ENCODE data around the gene SLC4A4.
A peak's percentile ranks its signal among the peaks of the same experiment; 100 is the strongest.

SLC4A4 gene

DNA sequence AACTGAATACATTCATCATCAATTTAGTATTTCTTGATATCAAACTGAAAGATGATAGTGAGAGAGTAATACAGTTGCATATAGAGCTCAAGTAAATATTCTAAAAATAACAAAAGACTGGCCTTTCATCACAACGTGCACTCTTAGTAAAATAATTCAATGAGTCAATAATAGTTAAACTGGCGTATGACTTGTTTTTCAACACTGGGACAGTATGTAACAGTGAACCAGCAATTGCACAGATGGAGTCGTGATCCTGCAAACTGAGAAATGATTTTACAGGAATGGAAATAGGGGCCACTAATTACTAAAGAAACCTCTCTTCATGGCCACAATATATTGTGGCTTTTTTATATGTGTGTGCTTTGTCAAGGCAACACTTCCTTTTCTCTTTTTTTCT is 137.4 kb downstream of the SLC4A4 start:
- no peak for DNase-seq

- DNase-seq = no peak
Measured at GRCh38 chr4:71486550-71487343, 147.9 kb downstream of the SLC4A4 start.

GRCh38 chr4:71487344-71487920 is 148.6 kb downstream of the SLC4A4 start:
- DNase-seq = no peak

GRCh38 chr4:71494539-71494938 is 155.7 kb downstream of the SLC4A4 start:
- DNase-seq = no peak

DNA sequence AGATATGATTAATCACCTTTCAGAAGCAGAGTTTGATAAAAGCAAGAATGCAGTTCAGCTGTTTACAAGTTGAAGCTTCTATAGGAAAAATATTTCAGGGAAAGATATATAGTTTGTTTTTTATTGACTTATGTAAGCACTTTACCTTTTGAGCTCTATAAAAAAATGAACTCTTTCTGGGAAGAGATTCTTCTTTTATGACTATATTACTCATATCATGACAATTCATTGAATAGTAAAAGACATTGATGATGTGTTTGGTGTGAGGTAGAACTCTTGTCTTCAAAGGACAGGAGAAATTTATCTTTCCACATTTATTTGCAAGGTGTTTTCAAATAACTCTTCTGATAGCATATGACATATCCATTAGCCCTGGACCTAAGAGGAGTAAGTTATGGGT is 156.6 kb downstream of the SLC4A4 start:
- no peak for DNase-seq

GRCh38 chr4:71497078-71497477 is 158.3 kb downstream of the SLC4A4 start:
- DNase-seq = no peak

DNA sequence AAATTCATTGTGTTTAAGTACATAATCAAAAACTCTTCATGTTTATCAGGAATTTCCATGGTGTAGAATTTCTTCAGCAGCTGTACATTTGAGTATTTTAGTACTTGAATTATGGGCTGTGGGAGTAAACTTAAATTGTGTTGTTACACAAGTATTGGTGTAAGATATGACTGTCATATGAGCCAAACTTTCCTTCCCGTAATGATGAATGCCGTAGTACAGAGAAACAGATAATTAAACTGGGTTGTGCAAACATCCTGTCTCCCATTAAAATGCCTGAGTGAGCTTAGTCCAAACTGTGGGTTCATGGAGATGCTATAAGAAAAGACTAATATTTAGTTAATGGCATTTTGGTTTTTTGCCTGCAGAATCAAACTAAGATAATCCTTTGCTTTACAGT is 159.2 kb downstream of the SLC4A4 start:
- DNase-seq = no peak

DNA sequence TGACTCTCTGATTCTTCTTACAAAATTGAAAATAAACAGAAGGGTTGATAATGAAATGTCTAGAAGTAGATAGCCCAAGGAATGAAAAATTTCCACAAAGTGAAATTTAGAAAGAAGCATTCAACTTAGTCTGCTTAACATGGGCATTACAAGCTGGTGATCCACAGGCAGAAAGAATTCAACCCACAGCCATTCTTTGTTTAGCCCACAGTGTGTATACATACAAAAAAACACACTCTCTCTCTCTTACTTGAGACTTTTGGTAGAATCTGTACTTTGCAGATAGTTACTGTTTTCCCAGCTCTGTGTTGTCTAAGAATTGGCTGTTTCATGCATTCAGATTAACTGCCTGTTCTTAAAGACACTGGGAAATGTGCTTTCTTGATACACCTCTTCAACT is 159.8 kb downstream of the SLC4A4 start:
- DNase-seq = no peak

- no peak for DNase-seq
Measured at GRCh38 chr4:71501992-71502391, 163.2 kb downstream of the SLC4A4 start.

- no peak for DNase-seq
Measured at GRCh38 chr4:71518283-71518989, 179.6 kb downstream of the SLC4A4 start.

GRCh38 chr4:71520308-71520707 is 181.5 kb downstream of the SLC4A4 start:
- DNase-seq = no peak

DNA sequence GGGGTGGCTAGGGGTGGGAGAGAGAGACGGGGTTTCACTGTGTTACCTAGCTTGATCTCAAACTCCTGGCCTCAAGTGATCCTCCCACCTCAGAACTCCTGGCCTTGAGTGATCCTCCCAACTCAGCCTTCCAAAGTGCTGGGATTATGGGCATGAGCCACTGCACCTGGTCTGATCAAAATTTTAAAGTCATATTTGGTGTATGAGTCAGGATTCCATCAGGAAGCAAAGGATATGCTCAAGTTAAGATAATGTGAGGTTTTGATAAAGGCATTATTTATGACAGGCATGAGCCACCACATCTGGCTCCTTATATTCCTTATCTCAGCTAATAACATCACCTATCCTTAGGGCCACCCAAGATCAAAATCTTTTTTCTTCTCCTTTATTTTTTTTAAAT is 182.0 kb downstream of the SLC4A4 start:
- no peak for DNase-seq

DNA sequence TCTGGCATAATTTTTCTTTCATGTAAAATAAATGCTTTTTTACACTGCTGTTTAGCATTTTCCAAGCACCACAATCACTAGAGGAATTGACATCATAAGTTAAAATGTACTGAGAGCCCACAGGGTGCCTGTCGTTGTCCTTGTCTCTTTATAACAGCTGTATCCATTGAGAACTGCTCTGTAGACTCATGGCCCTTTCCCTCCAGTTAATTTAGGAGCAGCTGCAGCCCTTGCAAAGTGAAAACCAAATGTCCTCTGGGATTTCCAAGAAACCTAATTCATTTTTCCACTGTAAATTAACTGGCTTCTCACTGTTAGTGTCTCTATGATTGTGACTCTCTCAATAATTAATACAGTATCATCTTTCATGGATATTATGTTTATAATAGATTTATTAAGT is 185.9 kb downstream of the SLC4A4 start:
- no peak for DNase-seq

DNA sequence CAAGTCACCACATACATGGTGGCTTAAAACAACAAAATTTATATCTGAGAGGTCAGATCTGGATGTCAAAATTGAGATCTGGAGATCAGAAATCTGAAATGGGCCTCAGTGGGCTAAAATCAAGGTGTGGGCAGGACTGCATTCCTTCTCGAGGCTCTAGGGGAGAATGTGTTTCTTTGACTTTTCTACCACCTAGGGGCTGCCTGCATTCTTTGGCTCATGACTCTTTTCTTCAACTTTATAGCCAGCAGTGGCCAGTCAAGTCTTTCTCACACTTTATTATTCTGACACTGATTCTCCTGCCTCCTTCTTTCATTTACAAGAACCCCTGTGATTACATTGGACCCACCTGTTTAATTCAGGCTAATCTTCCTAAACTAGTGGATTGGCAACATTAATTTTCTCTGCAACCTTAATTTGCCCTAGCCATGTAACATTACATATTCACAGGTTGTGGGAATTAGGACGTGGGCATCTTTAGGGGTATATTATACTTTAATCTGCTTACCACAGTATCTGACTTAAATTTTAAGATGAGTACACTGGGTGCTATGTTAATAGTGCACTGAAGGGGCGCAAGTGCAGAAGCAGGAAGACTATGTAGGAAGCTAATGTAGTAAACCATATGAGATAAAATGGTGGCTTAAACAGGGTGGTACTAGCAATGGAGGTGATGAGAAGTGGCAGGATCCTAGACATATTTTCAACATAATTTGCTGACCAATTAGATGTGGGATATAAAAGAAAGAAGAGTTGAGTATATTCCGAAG is 188.0 kb downstream of the SLC4A4 start:
- no peak for DNase-seq

GRCh38 chr4:71532407-71532806 is 193.6 kb downstream of the SLC4A4 start:
- DNase-seq = no peak

- no peak for DNase-seq
Measured at GRCh38 chr4:71533121-71533520, 194.3 kb downstream of the SLC4A4 start.

- no peak for DNase-seq
Measured at GRCh38 chr4:71537551-71538065, 198.8 kb downstream of the SLC4A4 start.

DNA sequence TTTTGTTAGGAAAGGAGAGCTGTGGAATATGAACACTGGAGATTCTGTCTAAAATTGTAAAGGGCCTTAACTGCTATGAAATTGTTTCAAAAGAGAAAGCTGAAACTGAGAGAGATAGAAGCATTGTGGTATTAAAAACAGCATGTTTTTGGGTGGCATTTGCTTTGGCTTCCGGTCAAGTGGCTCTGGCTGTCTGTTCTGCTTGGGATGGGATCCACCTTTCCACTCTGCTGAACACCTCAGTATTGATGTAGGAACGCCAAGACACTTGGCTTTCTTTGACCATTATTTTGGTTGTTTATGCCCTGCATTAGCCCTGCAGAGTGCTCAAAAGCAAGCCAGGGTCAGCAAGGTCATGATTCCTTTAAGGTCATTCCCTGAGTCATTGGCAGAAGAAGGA is 199.7 kb downstream of the SLC4A4 start:
- DNase-seq = no peak

- no peak for DNase-seq
Measured at GRCh38 chr4:71540749-71541269, 202.0 kb downstream of the SLC4A4 start.

- DNase-seq = no peak
Measured at GRCh38 chr4:71541541-71541940, 202.7 kb downstream of the SLC4A4 start.

DNA sequence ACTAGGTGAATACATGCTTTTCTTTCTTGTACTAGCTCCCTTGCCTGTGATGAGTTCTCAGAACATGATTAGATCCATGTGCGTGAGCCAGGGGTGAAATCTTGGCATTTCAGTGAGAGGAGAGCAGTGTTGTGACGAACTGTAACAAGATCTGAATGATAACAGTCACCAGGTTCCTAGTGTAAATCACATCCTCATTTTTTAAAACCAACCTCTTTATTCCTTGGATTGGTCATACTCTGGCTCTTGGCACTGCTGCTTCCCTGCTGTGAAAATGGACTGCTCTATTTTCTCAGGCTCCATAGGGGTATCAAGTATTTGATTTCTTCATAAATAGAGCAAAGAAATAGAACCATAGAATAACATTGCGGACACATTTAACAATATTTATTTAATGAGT is 206.3 kb downstream of the SLC4A4 start:
- peak; percentile 14 for DNase-seq

GRCh38 chr4:71549516-71550160 is 210.8 kb downstream of the SLC4A4 start:
- DNase-seq = no peak
